GM12864 (cell line): ENCODE results near the gene PHEX.

Source experiments
- DNase-seq: peaks from one replicate; pipeline ENCODE4 v3.0.0-alpha.2; 2011; ENCODE audit warnings: low read depth
- H3K4me3 ChIP-seq: 2 replicates; pipeline ENCODE4 v1.5.1; 2011; ENCODE audit warnings: mild to moderate bottlenecking, low read depth, low read length, control low read depth
- TF ChIP-seq, protein P1 (sequence below): IDR thresholded peaks from 2 replicates; pipeline ENCODE4 v1.5.1; 2011; ENCODE audit warnings: low read depth, mild to moderate bottlenecking, moderate library complexity, low read length, control low read depth, inconsistent platforms; ENCODE audit errors: missing control alignments

The PHEX gene

DNA sequence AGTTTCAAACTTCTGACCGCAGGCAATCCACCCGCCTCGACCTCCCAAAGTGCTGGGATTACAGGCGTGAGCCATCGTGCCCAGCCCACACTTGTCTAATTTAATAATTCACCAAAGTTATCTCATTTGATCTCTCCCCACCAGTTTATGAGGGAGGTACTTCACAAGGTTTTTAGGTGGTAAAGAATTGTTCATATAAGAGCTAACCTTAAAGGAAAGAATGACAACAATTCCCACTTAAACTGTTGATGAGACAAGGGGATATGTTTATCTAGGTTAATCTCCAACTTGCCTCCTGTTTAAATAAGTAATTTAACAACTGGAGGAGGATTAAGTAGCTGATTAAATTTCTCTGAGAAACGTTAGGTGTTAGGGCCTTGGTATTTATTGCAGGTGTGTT, 123.0 kb downstream of the PHEX start:
- TF ChIP-seq, protein P1, sequence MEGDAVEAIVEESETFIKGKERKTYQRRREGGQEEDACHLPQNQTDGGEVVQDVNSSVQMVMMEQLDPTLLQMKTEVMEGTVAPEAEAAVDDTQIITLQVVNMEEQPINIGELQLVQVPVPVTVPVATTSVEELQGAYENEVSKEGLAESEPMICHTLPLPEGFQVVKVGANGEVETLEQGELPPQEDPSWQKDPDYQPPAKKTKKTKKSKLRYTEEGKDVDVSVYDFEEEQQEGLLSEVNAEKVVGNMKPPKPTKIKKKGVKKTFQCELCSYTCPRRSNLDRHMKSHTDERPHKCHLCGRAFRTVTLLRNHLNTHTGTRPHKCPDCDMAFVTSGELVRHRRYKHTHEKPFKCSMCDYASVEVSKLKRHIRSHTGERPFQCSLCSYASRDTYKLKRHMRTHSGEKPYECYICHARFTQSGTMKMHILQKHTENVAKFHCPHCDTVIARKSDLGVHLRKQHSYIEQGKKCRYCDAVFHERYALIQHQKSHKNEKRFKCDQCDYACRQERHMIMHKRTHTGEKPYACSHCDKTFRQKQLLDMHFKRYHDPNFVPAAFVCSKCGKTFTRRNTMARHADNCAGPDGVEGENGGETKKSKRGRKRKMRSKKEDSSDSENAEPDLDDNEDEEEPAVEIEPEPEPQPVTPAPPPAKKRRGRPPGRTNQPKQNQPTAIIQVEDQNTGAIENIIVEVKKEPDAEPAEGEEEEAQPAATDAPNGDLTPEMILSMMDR = no peak

DNA sequence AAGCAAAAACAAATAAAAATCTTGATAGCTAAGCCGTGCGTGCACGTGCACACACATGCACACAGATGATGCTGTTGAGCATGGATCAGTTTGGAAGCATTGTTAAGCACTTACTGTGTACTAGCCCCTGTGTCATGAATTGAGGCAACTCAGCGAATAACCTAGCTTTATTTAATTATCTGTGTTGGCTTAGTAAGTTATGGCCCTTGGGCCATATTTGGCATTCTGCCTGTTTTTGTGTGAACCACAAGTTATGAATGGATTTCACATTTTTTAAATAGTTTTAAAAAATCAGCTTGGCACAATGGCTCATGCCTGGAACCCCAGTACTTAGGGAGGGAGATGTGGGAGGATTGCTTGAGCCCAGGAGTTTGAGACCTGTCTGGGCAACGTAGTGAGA, 126.9 kb downstream of the PHEX start:
- H3K4me3 ChIP-seq = no peak overlapping the region
- TF ChIP-seq, protein P1 = no peak
- no peak for DNase-seq

More for the DNA sequence above, 123.0 kb downstream of the PHEX start:
- DNase-seq = no peak
- no peak overlapping the region for H3K4me3 ChIP-seq

DNA sequence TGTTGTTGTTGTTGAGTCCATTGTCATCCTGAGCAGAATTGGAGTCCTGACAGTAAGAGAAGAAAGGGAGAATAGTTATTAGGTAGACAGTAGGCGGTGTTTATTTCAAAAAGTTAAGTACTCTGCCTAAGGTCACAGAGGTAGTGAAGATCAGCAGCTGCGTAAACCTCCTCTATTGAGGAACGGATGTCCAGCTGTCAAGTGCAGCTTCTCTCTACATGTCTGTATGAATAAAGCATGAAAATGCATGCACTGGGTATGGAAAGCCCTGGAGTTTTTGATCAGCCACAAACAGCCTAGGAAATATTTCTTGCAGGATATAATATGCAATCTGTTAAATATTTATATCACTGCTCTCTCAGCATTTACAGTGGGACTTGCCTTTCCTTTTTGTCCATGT, 131.2 kb downstream of the PHEX start:
- TF ChIP-seq, protein P1 = no peak
- no peak for DNase-seq
- H3K4me3 ChIP-seq = no peak overlapping the region

DNA sequence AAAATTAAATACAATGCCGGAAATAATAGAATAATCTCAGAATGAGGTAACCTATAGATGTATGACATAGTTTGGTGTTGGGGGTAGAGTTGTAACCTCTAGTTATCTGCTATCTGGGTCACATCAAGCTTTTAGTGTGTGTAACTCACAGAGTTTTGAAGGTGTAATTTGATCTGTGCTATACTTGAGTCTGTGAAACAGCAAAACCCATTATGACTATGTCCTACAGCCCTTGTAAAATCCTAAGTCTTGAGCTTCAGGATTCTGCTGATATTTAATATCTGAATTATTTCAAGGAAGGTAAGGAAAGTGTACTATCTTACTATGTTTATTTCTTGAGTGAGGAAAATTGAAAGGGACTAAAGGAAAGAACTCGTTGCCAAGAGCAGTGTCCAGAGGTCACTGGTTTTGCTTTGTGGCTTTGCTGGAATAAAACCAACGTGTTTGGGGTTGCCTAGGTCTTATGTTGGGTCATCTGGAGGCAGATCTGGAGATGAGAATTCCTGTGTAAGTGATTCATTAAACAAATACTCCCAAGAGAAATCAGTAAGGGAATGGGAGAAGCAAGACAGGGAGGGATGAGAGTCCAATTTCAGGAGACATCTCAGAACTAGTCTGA, 132.8 kb downstream of the PHEX start:
- TF ChIP-seq, protein P1 = no peak
- DNase-seq = no peak
- H3K4me3 ChIP-seq = no peak overlapping the region

DNA sequence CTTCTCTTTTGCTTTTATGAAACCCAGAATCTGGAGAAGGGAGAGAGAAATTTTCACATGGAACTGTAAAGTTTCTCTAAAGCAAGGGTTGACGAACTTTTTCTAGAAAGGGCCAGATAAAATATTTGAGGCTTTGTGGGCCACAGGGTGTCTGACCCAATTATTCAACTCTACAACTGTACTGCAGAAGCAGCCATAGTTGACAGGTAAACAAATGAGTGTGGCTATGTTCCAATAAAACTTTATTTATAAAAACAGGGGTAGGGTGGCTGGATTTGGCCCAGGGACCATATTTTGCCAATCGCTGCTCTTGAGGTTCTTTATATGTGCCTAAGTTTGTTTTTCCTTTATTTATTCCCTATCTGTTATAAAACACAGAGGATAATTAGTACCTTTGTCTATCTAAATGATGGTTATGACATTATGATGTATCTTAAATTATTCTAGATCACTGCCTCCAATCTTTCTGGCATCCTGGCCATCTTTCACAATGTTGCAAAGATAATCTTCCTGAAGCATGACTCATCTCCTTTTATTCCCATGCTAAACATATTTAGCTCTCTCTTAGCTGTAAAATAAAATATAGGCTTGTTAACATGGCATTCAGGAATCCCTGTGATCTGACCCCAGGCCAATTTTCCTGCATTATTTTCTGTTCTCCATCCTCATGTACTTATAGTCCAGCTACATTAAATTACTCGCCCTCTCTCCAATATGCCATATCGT, 133.8 kb downstream of the PHEX start:
- DNase-seq = no peak
- TF ChIP-seq, protein P1 = no peak
- no peak overlapping the region for H3K4me3 ChIP-seq

DNA sequence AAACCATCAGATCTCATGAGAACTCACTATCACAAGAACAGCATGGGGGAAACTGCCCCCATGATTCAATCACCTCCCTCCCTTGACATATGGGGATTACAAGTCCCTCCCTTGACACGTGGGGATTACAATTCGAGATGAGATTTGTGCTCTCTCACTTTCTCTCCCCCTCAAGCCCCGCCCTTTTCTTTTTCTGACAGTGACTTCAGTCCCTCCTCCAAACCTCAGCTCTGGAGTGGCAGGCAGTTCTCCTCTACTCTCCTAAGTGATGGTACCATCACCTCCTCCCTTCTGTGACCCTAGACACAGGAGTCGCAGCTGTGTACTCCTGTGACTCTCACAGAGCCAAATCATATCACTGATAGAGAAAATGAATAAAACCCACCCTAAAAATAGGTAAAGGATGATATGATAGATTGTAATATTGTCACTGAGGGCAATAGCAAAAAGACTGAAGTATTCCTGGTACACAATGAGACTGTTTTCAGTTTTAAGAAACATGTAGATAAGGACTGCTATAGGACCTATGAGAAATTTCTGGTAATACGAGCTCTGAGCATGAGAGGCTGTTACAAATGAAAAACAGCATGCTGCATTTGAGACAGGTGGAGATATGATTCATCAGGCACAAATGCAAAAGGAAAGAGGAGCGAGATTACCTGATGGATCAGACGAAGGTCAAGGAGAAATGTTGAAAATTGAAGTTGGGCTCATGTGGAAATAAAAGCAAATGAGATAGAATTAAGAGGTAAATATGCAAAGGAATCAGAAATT, 139.3 kb downstream of the PHEX start:
- TF ChIP-seq, protein P1 = no peak
- DNase-seq = no peak
- no peak overlapping the region for H3K4me3 ChIP-seq
